Liver (tissue), 9 donors: ENCODE results near the gene EML6. TPM values are rescaled to one million over a fixed set of nuclear protein-coding genes. Genes with fewer than 3 reads are reported as not detected.

Source experiments
- DNase-seq: peaks from one replicate; pipeline ENCODE4 v3.0.0-alpha.2; 2017; ENCODE audit warnings: low spot score
- H3K27ac ChIP-seq, 2 donors: one replicate each; pipeline ENCODE4 v1.7.0; 2013; ENCODE audit warnings: inconsistent platforms in 2 of 2, low read length in 2 of 2, control low read depth in 1 of 2, low read depth in 1 of 2, mild to moderate bottlenecking in 1 of 2
- H3K27me3 ChIP-seq, 4 donors: one replicate each; pipeline versions ENCODE4 v1.6.1 to v1.7.0; 2013; ENCODE audit warnings: low read length in 3 of 4, inconsistent platforms in 1 of 4, mild to moderate bottlenecking in 1 of 4, moderate library complexity in 1 of 4; ENCODE audit not compliant: control insufficient read depth in 4 of 4, insufficient read depth in 4 of 4
- H3K36me3 ChIP-seq, 4 donors: one replicate each; pipeline versions ENCODE4 v1.6.1 to v1.7.0; 2013; ENCODE audit warnings: low read length in 3 of 4, mild to moderate bottlenecking in 3 of 4, low read depth in 1 of 4, moderate library complexity in 1 of 4; ENCODE audit not compliant: control insufficient read depth in 4 of 4, insufficient read depth in 3 of 4
- H3K4me1 ChIP-seq, 4 donors: one replicate each; pipeline versions ENCODE4 v1.6.1 to v1.7.0; 2013; ENCODE audit warnings: low read length in 3 of 4, mild to moderate bottlenecking in 3 of 4, moderate library complexity in 1 of 4; ENCODE audit not compliant: control insufficient read depth in 4 of 4, insufficient read depth in 4 of 4
- H3K4me3 ChIP-seq, 3 donors: one replicate each; pipeline versions ENCODE4 v1.6.1 to v1.7.0; 2013; ENCODE audit warnings: low read length in 3 of 3, control low read depth in 1 of 3, low read depth in 1 of 3, mild to moderate bottlenecking in 1 of 3
- H3K9ac ChIP-seq, 2 donors: one replicate each; pipeline ENCODE4 v1.7.0; 2013; ENCODE audit warnings: low read length in 2 of 2, mild to moderate bottlenecking in 2 of 2, moderate library complexity in 2 of 2, control low read depth in 1 of 2, low read depth in 1 of 2
- H3K9me3 ChIP-seq, 4 donors: one replicate each; pipeline versions ENCODE4 v1.6.1 to v1.7.0; 2013; ENCODE audit warnings: low read length in 3 of 4; ENCODE audit not compliant: control insufficient read depth in 4 of 4
- ATF3 ChIP-seq: IDR thresholded peaks from 2 replicates; pipeline ENCODE4 v1.6.1; 2016; ENCODE audit warnings: antibody characterized with exemption
- CTCF ChIP-seq: fragments of 150-350 bp; IDR thresholded peaks from 2 replicates; pipeline ENCODE4 v1.5.1; 2017; ENCODE audit warnings: improper control_type of control experiment, low read depth, low read length; ENCODE audit not compliant: missing input control
- EGR1 ChIP-seq, 2 donors: IDR thresholded peaks; 2 replicates each; pipeline ENCODE4 v1.6.1; 2016 to 2018; ENCODE audit warnings: antibody characterized with exemption in 2 of 2, low read depth in 2 of 2
- FOXA1 ChIP-seq: IDR thresholded peaks from 2 replicates; pipeline ENCODE4 v1.6.1; 2016; ENCODE audit warnings: antibody characterized with exemption
- FOXA2 ChIP-seq: IDR thresholded peaks from 2 replicates; pipeline ENCODE4 v1.6.1; 2016; ENCODE audit warnings: antibody characterized with exemption
- GABPA ChIP-seq, 2 donors: IDR thresholded peaks in 1 of 2; conservative IDR thresholded peaks in 1 of 2; 2 replicates each; pipeline ENCODE4 v1.6.1; 2016; ENCODE audit warnings: antibody characterized with exemption in 2 of 2, mild to moderate bottlenecking in 1 of 2, moderate library complexity in 1 of 2
- HNF4A ChIP-seq, 2 donors: conservative IDR thresholded peaks; 2 replicates each; pipeline ENCODE4 v1.6.1; 2016; ENCODE audit warnings: antibody characterized with exemption in 2 of 2, mild to moderate bottlenecking in 2 of 2
- HNF4G ChIP-seq: IDR thresholded peaks from 2 replicates; pipeline ENCODE4 v1.6.1; 2016; ENCODE audit warnings: antibody characterized with exemption
- JUND ChIP-seq, 2 donors: IDR thresholded peaks; 2 replicates each; pipeline ENCODE4 v1.6.1; 2016; ENCODE audit warnings: antibody characterized with exemption in 2 of 2
- MAX ChIP-seq: IDR thresholded peaks from 2 replicates; pipeline ENCODE4 v1.6.1; 2016; ENCODE audit warnings: antibody characterized with exemption
- NR2F2 ChIP-seq: IDR thresholded peaks from 2 replicates; pipeline ENCODE4 v1.6.1; 2016; ENCODE audit warnings: antibody characterized with exemption
- RAD21 ChIP-seq, 2 donors: IDR thresholded peaks; 2 replicates each; pipeline ENCODE4 v1.6.1; 2016; ENCODE audit warnings: antibody characterized with exemption in 2 of 2, mild to moderate bottlenecking in 2 of 2
- RXRA ChIP-seq, 2 donors: IDR thresholded peaks; 2 replicates each; pipeline ENCODE4 v1.6.1; 2017 to 2018; ENCODE audit warnings: antibody characterized with exemption in 2 of 2, mild to moderate bottlenecking in 1 of 2
- SP1 ChIP-seq: IDR thresholded peaks from 2 replicates; pipeline ENCODE4 v1.6.1; 2018; ENCODE audit warnings: antibody characterized with exemption, mild to moderate bottlenecking
- TAF1 ChIP-seq: conservative IDR thresholded peaks from 2 replicates; pipeline ENCODE4 v1.6.1; 2016; ENCODE audit warnings: antibody characterized with exemption, mild to moderate bottlenecking
- YY1 ChIP-seq: IDR thresholded peaks from 2 replicates; pipeline ENCODE4 v1.6.1; 2016; ENCODE audit warnings: antibody characterized with exemption, mild to moderate bottlenecking
- ZBTB33 ChIP-seq: IDR thresholded peaks from 2 replicates; pipeline ENCODE4 v1.6.1; 2016; ENCODE audit warnings: antibody characterized with exemption
- WGBS: extraction: QIAGEN DNeasy Blood & Tissue Kit; methylation state at CpG from one replicate; pipeline ENCODE4 v1.1.7; 2013; 5-methylcytosine and 5-hydroxymethylcytosine counted together
- polyA plus RNA-seq, 2 donors: library from polyadenylated mRNA; stranded (reverse) in 1 of 2; unstranded in 1 of 2; fragments of 200-250 nt in 1 of 2; fragments of >200 nt in 1 of 2; fragmentation: Nextera tagmentation in 1 of 2; extraction: Ambion mirVana in 1 of 2; gene quantifications; one replicate each; pipeline versions ENCODE4 v1.2.1 to v1.2.3, GENCODE V29; 2013 to 2015
- total RNA-seq, 2 donors: library from RNA; depleted of rRNA; stranded (reverse); fragments of >200 nt; gene quantifications; one replicate each; pipeline ENCODE4 v1.2.3, GENCODE V29; 2014
- TF ChIP-seq, protein P1 (sequence below): IDR thresholded peaks from 2 replicates; pipeline ENCODE4 v1.6.1; 2016; ENCODE audit warnings: antibody characterized with exemption, mild to moderate bottlenecking
- donor health status: healthy.
- donor health status: healthy.
- donor health status: healthy.
- donor health status: healthy.
- donor health status: healthy.

Gene EML6
- total and polyA plus RNA-seq, 4 donors, result 0.33 to 3.0 (median 1.4) TPM

GRCh38 chr2:54977149-54977548, 253.7 kb downstream of the EML6 start:
- no peak overlapping the region for H3K9ac ChIP-seq
- H3K9me3 ChIP-seq, result no peaks in the 10 kb centered on the region
- no peak overlapping the region for H3K4me3 ChIP-seq
- H3K27me3 ChIP-seq, result no peaks in the 10 kb centered on the region
- no peak for TF ChIP-seq MAX
- TF ChIP-seq CTCF, result no peak
- no peak for TF ChIP-seq RAD21 (IDR thresholded peaks at IDR 0.05)
- no peak for TF ChIP-seq FOXA2
- no peak for TF ChIP-seq NR2F2
- TF ChIP-seq ATF3, result no peak
- no peak for TF ChIP-seq EGR1 (IDR thresholded peaks at IDR 0.05; ENCODE audit: low read depth in 2 of 2)
- TF ChIP-seq TAF1, result no peak
- TF ChIP-seq, protein P1, sequence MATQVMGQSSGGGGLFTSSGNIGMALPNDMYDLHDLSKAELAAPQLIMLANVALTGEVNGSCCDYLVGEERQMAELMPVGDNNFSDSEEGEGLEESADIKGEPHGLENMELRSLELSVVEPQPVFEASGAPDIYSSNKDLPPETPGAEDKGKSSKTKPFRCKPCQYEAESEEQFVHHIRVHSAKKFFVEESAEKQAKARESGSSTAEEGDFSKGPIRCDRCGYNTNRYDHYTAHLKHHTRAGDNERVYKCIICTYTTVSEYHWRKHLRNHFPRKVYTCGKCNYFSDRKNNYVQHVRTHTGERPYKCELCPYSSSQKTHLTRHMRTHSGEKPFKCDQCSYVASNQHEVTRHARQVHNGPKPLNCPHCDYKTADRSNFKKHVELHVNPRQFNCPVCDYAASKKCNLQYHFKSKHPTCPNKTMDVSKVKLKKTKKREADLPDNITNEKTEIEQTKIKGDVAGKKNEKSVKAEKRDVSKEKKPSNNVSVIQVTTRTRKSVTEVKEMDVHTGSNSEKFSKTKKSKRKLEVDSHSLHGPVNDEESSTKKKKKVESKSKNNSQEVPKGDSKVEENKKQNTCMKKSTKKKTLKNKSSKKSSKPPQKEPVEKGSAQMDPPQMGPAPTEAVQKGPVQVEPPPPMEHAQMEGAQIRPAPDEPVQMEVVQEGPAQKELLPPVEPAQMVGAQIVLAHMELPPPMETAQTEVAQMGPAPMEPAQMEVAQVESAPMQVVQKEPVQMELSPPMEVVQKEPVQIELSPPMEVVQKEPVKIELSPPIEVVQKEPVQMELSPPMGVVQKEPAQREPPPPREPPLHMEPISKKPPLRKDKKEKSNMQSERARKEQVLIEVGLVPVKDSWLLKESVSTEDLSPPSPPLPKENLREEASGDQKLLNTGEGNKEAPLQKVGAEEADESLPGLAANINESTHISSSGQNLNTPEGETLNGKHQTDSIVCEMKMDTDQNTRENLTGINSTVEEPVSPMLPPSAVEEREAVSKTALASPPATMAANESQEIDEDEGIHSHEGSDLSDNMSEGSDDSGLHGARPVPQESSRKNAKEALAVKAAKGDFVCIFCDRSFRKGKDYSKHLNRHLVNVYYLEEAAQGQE, result no peak
- TF ChIP-seq HNF4G, result no peak
- TF ChIP-seq SP1, result no peak
- TF ChIP-seq FOXA1, result no peak
- no peak for TF ChIP-seq ZBTB33
- TF ChIP-seq YY1, result no peak
- TF ChIP-seq RXRA (IDR thresholded peaks at IDR 0.05), result no peak
- TF ChIP-seq GABPA (IDR thresholded peaks at IDR 0.05 in 1 of 2, conservative IDR thresholded peaks at IDR 0.05 in 1 of 2), result no peak
- TF ChIP-seq JUND (IDR thresholded peaks at IDR 0.05), result no peak
- TF ChIP-seq HNF4A (conservative IDR thresholded peaks at IDR 0.05), result no peak
- no peak overlapping the region for H3K27ac ChIP-seq
- peaks cover 1 to 13% (median 6%) of the 10 kb centered on the region in 4 donors for H3K36me3 ChIP-seq
- peaks cover 5 to 29% (median 14%) of the 10 kb centered on the region in 4 donors for H3K4me1 ChIP-seq
- WGBS, result 62% methylated on average over 2 of the region's 2 CpGs
- no peak for DNase-seq
